Measurements from ENCODE around the gene POR.

Gene POR

DNA sequence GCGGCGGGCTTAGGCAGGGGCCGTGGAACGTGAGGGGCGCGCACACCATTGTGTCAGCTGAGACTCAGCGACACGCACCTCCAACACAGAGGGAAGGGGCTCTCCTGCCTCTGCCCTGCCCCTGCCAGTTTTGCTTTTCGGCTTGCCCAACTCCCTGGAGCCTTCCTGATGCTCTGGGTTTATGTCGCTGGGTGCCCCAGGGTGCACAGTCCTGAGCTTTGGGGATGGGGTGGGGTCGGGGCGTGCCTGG is 66.2 kb downstream of the POR start:
- H3K27me3 Mint-ChIP-seq, result no peaks in the 10 kb centered on the region
- H3K27ac Mint-ChIP-seq, result no peak overlapping the region
- DNase-seq, result no peak
- H3K36me3 Mint-ChIP-seq (ENCODE audit: low read depth), result peaks cover 62% of the 10 kb centered on the region
- H3K4me3 Mint-ChIP-seq, result no peak overlapping the region
- no peaks in the 10 kb centered on the region for H3K4me1 Mint-ChIP-seq (ENCODE audit: low read depth)
- no peaks in the 10 kb centered on the region for H3K9me3 Mint-ChIP-seq

DNA sequence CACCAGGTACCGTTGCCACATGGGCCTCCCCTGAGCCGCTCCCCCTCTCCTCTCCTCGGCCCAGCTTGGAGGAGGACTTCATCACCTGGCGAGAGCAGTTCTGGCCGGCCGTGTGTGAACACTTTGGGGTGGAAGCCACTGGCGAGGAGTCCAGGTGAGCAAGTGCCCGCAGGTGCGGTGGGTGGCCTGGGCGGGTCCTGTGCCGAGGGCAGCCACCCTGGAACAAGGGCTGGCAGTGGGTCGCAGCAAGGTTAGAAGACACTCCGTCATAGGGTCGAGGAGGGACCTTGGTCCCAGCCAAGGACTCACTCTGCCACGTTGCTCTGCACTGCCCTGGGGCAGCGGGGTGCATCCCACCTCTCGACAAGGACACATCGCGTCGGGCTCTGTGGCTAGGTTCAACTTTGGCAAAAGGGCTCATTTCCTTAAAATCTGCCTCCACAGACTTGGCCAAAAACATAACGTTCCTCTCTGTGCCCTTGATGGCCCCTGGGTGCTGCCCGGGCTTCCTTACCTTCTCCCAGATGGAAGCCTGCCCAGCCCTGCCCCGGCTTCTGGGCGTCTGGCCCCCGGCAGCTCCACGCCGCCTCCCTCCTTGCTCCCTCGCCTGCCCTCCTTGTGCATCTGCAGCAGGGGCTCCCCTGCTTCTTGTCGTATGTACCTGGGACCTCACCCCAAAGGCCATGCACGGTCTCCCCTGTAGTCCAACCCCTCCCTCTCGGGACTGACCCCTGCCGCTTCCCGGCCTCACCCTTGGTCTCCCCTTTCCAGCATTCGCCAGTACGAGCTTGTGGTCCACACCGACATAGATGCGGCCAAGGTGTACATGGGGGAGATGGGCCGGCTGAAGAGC is 66.7 kb downstream of the POR start:
- no peak overlapping the region for H3K27ac Mint-ChIP-seq
- H3K27me3 Mint-ChIP-seq, result no peaks in the 10 kb centered on the region
- H3K4me1 Mint-ChIP-seq (ENCODE audit: low read depth), result no peaks in the 10 kb centered on the region
- peaks cover 67% of the 10 kb centered on the region for H3K36me3 Mint-ChIP-seq (ENCODE audit: low read depth)
- H3K9me3 Mint-ChIP-seq, result no peaks in the 10 kb centered on the region
- DNase-seq, result no peak
- no peak overlapping the region for H3K4me3 Mint-ChIP-seq

DNA sequence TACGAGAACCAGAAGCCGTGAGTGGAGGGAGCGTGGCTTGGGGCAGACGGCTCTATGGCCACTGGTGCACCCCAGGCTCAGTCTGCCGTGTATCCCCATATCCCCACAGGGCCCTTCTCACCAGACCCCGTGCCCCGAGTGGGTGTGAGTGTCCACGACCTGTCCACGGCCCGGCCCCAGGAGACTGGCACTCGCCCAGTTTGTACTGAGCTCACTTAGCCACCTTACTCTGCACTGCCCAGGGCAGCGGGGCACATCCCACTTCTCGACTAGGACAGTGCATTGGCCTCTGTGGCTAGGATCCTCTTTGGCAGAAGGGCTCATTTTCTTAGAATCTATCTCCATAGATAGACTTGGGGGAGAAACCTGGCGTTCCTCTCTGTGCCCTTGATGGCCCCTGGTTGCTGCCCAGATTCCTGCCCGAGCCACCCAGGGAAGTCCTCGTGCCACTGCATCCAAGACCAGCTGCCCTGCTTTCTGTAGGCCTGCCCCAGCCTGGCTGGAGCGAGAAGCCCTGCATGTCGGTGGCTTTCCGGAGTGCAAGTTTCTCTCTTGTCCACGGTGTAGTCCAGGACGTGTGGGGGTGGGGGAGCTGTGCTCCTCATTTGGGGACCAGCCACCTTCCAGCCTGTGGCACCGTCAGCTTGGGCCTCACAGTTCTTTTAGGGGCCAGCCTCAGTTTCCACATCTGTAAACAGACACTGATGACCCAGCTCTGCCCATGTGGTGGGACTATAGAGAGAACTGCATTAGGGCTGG is 67.5 kb downstream of the POR start:
- no peak overlapping the region for H3K4me3 Mint-ChIP-seq
- H3K9me3 Mint-ChIP-seq, result no peaks in the 10 kb centered on the region
- no peak overlapping the region for H3K27ac Mint-ChIP-seq
- H3K4me1 Mint-ChIP-seq (ENCODE audit: low read depth), result no peaks in the 10 kb centered on the region
- peaks cover 75% of the 10 kb centered on the region for H3K36me3 Mint-ChIP-seq (ENCODE audit: low read depth)
- DNase-seq, result no peak
- no peaks in the 10 kb centered on the region for H3K27me3 Mint-ChIP-seq

DNA sequence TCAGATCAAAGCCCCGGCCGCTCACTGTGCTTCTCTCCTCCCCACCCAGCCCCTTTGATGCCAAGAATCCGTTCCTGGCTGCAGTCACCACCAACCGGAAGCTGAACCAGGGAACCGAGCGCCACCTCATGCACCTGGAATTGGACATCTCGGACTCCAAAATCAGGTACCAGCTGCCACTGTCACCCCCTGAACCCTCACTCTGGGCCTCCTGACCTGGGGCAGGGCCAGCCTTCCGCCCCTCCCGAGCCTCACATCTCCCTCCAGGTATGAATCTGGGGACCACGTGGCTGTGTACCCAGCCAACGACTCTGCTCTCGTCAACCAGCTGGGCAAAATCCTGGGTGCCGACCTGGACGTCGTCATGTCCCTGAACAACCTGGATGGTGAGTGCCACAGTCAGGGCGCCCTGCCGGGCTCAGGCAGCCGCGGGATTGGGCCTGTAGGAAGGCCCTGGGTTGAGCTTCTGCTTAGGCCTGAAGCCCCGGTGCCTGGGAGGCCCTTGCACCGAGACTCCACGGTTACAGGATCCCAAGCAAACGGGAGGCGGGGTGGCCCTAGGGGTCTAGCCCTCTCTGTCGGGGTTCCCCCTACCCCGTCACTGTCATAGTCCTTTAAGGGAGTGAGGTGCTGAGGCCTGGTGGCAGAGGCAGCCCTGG is 68.6 kb downstream of the POR start:
- DNase-seq, result no peak
- Mint-ChIP-seq H3K27ac (no peak overlapping the region), H3K9me3 (no peaks in the 10 kb centered on the region), H3K36me3 (ENCODE audit: low read depth) (peaks cover 75% of the 10 kb centered on the region), H3K4me3 (no peak overlapping the region), H3K27me3 (no peaks in the 10 kb centered on the region), H3K4me1 (ENCODE audit: low read depth) (no peaks in the 10 kb centered on the region)

DNA sequence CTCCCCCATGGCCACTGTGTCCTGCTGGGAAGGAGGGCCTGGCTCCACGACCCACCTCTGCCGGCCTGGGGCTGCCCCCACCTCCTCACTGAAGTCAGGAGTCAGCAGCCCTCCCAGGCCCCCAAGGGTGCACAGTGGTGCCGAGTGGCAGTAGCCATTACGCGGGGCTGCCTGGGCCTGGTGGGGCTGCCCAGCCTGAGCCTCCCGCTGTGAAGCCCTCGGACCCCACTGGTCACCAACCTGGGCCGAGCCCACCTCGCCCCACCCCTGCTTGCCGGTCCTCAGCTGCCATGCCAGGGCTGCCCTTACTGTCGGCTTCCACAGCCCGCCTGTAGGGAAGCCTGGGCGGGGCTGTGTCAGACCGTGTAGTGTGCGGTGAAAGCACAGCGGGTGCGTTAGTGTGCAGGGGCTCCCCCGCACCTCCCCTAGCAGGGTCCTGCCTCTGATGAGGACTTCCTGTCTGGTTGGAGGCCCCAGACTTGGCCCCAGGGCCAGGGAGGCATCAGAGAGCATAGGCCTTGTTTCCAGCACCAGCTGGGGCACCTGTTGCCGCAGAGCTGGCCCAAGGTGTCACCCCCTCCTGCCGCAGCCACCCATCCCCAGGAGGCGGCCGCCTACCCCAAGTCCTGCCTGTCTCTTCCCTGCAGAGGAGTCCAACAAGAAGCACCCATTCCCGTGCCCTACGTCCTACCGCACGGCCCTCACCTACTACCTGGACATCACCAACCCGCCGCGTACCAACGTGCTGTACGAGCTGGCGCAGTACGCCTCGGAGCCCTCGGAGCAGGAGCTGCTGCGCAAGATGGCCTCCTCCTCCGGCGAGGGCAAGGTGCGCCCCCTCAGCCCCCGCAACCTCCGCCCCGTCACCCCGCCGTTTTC is 69.4 kb downstream of the POR start:
- no peaks in the 10 kb centered on the region for H3K4me1 Mint-ChIP-seq (ENCODE audit: low read depth)
- no peak overlapping the region for H3K27ac Mint-ChIP-seq
- peaks cover 70% of the 10 kb centered on the region for H3K36me3 Mint-ChIP-seq (ENCODE audit: low read depth)
- no peak overlapping the region for H3K4me3 Mint-ChIP-seq
- no peak for DNase-seq
- no peaks in the 10 kb centered on the region for H3K9me3 Mint-ChIP-seq
- H3K27me3 Mint-ChIP-seq, result no peaks in the 10 kb centered on the region

DNA sequence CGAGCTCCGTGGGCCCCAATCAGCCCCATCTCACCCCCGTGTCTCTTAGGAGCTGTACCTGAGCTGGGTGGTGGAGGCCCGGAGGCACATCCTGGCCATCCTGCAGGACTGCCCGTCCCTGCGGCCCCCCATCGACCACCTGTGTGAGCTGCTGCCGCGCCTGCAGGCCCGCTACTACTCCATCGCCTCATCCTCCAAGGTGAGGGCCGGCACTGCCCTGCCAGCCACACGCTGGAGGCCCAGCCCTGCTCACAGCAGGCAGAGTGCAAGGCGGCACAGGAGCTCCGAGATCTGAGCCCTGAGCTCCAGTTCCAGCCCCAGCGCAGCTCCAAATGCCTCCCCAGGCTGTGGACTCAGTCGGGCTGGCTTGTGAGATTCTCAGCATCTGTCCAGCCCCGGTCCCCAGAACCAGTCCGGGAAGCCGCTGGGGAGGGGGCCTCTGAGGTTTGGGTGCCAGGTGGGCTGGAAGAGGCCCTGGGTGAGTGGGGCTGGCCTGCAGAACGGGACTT is 70.1 kb downstream of the POR start:
- Mint-ChIP-seq H3K27ac (no peak overlapping the region), H3K4me1 (ENCODE audit: low read depth) (peaks cover 3% of the 10 kb centered on the region), H3K27me3 (no peaks in the 10 kb centered on the region), H3K4me3 (no peak overlapping the region), H3K36me3 (ENCODE audit: low read depth) (peaks cover 66% of the 10 kb centered on the region), H3K9me3 (no peaks in the 10 kb centered on the region)
- DNase-seq, result no peak

DNA sequence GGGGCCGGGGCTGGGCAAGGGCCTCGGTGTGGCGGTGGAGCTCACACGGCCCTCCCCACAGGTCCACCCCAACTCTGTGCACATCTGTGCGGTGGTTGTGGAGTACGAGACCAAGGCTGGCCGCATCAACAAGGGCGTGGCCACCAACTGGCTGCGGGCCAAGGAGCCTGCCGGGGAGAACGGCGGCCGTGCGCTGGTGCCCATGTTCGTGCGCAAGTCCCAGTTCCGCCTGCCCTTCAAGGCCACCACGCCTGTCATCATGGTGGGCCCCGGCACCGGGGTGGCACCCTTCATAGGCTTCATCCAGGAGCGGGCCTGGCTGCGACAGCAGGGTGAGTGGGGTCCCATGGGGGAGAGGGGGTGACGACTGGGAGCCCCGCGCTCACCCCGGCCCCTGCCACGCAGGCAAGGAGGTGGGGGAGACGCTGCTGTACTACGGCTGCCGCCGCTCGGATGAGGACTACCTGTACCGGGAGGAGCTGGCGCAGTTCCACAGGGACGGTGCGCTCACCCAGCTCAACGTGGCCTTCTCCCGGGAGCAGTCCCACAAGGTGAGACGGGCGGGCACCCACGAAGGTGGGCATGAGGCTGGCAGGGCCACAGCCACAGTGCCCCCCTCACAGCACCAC is 70.7 kb downstream of the POR start:
- Mint-ChIP-seq H3K4me3 (no peak overlapping the region), H3K4me1 (ENCODE audit: low read depth) (peaks cover 3% of the 10 kb centered on the region), H3K36me3 (ENCODE audit: low read depth) (peaks cover 61% of the 10 kb centered on the region), H3K27ac (no peak overlapping the region), H3K27me3 (no peaks in the 10 kb centered on the region), H3K9me3 (no peaks in the 10 kb centered on the region)
- DNase-seq, result no peak

DNA sequence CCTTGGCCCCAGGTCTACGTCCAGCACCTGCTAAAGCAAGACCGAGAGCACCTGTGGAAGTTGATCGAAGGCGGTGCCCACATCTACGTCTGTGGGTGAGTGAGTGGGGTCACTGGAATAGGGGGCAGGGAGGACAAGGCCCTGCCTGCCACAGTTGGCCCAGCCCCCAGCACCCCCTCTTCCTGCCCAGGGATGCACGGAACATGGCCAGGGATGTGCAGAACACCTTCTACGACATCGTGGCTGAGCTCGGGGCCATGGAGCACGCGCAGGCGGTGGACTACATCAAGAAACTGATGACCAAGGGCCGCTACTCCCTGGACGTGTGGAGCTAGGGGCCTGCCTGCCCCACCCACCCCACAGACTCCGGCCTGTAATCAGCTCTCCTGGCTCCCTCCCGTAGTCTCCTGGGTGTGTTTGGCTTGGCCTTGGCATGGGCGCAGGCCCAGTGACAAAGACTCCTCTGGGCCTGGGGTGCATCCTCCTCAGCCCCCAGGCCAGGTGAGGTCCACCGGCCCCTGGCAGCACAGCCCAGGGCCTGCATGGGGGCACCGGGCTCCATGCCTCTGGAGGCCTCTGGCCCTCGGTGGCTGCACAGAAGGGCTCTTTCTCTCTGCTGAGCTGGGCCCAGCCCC is 71.3 kb downstream of the POR start:
- DNase-seq, result no peak
- H3K27ac Mint-ChIP-seq, result no peak overlapping the region
- peaks cover 3% of the 10 kb centered on the region for H3K4me1 Mint-ChIP-seq (ENCODE audit: low read depth)
- no peak overlapping the region for H3K4me3 Mint-ChIP-seq
- no peaks in the 10 kb centered on the region for H3K27me3 Mint-ChIP-seq
- no peaks in the 10 kb centered on the region for H3K9me3 Mint-ChIP-seq
- peaks cover 57% of the 10 kb centered on the region for H3K36me3 Mint-ChIP-seq (ENCODE audit: low read depth)

DNA sequence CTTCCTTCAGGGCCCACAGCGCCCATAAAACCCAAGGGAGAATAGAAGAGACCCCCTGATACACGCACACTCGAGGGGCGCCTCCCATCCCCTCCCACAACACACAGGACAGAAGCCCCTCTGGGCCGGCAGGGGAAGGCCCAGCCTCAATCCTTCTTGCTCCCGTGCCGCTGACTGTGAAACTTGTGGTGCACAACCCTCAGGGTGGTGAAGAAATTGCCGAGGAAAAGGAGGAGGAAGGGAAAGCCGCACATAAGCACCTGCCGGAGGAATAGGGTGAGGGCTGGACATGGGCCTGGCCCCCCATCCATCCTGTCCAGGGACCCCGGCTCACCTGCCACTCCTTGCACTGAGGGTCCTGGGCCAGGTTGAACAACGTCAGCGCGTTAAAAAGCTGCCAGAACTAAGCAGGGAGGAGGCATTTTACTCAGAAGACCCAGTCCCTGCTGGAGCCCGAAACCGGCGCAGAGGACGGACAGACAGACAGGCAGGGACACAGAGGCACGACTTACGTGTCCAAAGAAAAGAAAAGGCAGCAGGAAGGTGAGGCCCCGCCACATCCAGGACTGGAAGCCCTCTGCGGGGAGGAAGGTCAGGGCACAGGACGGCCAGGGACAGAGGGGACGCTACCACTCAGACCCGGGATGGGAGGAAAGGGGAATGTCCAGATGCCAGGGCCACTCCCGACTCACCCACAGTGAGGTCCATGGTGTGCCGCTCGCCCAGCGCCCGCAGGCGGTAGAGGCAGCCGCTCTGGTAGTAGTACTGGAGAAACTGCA is 72.3 kb downstream of the POR start:
- Mint-ChIP-seq H3K27ac (peak overlapping the region; percentile 12), H3K4me1 (ENCODE audit: low read depth) (peaks cover 3% of the 10 kb centered on the region), H3K36me3 (ENCODE audit: low read depth) (peaks cover 47% of the 10 kb centered on the region), H3K9me3 (no peaks in the 10 kb centered on the region), H3K4me3 (no peak overlapping the region), H3K27me3 (no peaks in the 10 kb centered on the region)
- no peak for DNase-seq

DNA sequence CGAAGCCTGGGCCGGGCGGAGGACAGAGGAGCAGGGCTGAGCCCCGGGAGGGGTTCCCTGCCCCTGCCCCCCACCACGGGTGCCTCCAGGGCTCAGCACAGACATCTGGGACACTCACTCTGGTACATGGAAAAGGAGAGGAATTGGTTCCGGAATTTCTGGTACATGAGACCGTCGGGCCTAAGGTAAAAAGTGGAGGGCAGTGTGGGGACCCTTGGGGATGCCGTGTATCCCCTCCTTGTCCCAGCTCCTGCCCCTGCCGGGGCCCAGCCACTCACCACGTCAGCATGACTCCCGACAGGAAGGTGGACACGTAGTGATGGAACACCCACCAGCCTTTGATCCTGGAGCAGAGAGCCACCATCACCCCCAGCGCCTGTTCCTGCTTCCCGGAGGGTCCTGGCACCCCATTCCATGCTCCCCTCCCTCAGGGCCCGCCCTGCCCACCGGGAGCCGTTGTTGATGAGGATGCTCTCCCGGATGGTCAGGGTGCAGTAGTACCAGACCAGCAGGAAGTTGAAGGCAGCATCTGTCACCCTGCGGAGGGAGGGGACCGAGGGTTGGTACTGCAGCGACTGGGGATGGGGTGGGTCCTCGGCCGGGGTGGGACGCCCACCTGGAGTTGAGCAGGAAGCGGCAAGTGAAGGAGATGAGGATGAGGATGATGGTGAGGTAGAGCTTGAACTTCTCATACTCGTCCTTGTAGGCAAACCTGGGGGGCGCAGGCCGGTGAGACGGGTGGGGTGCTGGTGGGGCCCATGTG is 73.0 kb downstream of the POR start:
- H3K4me1 Mint-ChIP-seq (ENCODE audit: low read depth), result peaks cover 3% of the 10 kb centered on the region
- DNase-seq, result no peak
- no peaks in the 10 kb centered on the region for H3K27me3 Mint-ChIP-seq
- no peak overlapping the region for H3K4me3 Mint-ChIP-seq
- no peaks in the 10 kb centered on the region for H3K9me3 Mint-ChIP-seq
- H3K36me3 Mint-ChIP-seq (ENCODE audit: low read depth), result peaks cover 41% of the 10 kb centered on the region
- no peak overlapping the region for H3K27ac Mint-ChIP-seq

DNA sequence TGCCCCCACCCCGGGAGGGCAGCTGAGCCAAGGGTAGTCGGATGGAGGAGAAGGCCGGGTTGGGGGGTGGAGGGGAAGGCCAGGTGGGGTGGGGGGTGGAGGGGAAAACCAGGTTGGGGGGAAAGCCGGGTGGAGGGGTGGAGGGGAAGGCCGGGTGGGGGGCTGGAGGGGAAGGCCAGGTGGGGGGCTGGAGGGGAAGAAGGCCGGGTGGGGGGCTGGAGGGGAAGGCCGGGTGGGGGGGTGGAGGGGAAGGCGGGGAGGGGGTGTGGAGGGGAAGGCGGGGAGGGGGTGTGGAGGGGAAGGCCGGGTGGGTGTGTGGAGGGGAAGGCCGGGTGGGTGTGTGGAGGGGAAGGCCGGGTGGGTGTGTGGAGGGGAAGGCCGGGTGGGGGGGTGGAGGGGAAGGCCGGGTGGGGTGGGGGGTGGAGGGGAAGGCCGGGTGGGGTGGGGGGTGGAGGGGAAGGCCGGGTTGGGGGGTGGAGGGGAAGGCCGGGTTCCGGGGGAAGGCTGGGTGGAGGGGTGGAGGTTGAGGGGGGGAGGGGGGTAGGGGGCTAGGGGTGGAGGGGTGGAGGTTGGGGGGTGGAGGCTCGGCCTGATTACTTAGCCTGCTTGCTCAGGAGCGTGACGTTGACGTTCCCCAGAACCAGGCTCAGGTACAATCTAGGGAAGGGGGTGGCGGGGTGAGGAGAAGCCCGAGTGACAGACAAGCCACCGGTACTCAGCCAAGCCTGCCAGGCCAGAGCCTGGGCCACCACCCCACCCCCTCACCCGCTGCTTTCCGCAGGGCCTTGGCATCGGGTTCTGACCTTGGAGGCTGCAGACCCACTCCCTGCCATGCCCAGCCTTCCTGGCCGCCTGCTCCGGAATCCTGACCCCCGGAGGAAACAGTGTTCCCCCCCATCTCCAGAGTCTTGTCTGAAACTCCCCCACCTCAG is 73.9 kb downstream of the POR start:
- no peak for DNase-seq
- H3K4me3 Mint-ChIP-seq, result no peak overlapping the region
- H3K27me3 Mint-ChIP-seq, result no peaks in the 10 kb centered on the region
- H3K4me1 Mint-ChIP-seq (ENCODE audit: low read depth), result peaks cover 7% of the 10 kb centered on the region
- H3K27ac Mint-ChIP-seq, result no peak overlapping the region
- H3K36me3 Mint-ChIP-seq (ENCODE audit: low read depth), result peaks cover 32% of the 10 kb centered on the region
- H3K9me3 Mint-ChIP-seq, result no peaks in the 10 kb centered on the region

Data from activated T-cell treated with anti-CD3 and anti-CD28 coated beads, Interleukin-2, amount 50 U/mL, for 24 hours (primary cell).